HCT116 (cell line): Measurements from ENCODE around the gene VPS45.

Source experiments
- CEBPB ChIP-seq: IDR thresholded peaks from 2 replicates; pipeline ENCODE4 v1.6.1; 2012; ENCODE audit warnings: low read depth
- CTCF ChIP-seq, 3 experiments: fragments of 200-600 bp in 1 of 3; sonication (generic) in 1 of 3; IDR thresholded peaks in 2 of 3; conservative IDR thresholded peaks in 1 of 3; 2 replicates each; pipeline ENCODE4 v1.5.1; 2012 to 2017; ENCODE audit warnings: low read depth in 2 of 3, low read length in 2 of 3, antibody characterized with exemption in 1 of 3, borderline replicate concordance in 1 of 3, control low read depth in 1 of 3, mild to moderate bottlenecking in 1 of 3, mixed read lengths in 1 of 3, mixed run types in 1 of 3, moderate library complexity in 1 of 3; ENCODE audit not compliant: insufficient read depth in 1 of 3
- EZH2 ChIP-seq: fragments of 200-600 bp; sonication (generic); IDR thresholded peaks from 2 replicates; pipeline ENCODE4 v1.6.1; 2017; ENCODE audit warnings: antibody characterized with exemption, mixed run types
- MAX ChIP-seq: IDR thresholded peaks from 2 replicates; pipeline ENCODE4 v1.6.1; 2012
- POLR2A ChIP-seq: IDR thresholded peaks from 2 replicates; pipeline ENCODE4 v1.7.0; 2011; ENCODE audit warnings: borderline replicate concordance; ENCODE audit not compliant: insufficient read depth, insufficient read length; ENCODE audit errors: extremely low read depth

GRCh38 chr1:150182247-150182646 is 114.7 kb downstream of the VPS45 start:
- TF ChIP-seq MAX = no peak
- TF ChIP-seq POLR2A = no peak
- no peak for TF ChIP-seq CTCF (IDR thresholded peaks at IDR 0.05 in 2 of 3, conservative IDR thresholded peaks at IDR 0.05 in 1 of 3; ENCODE audit: borderline replicate concordance in 1 of 3, insufficient read depth in 1 of 3, low read depth in 2 of 3, low read length in 2 of 3)
- no peak for TF ChIP-seq CEBPB
- TF ChIP-seq EZH2 = no peak
